RWPE1 (cell line): ENCODE data around the gene SLC34A1.

Experiments
- CTCF ChIA-PET: fragments of 350-600 bp; sonication (Branson Sonifier 250); formaldehyde crosslinking; extraction: SDS; loops from one replicate; lab custom pipeline; 2021; lab: Yijun Ruan, JAX
- POLR2A ChIA-PET: fragments of 400-600 bp; formaldehyde crosslinking; extraction: SDS; loops from one replicate; lab custom pipeline; 2020; ENCODE audit warnings: antibody characterized with exemption; ENCODE audit not compliant: low non-redundant PET; lab: Yijun Ruan, JAX
- DNase-seq: peaks from one replicate; pipeline ENCODE4 v3.0.0; 2012; ENCODE audit warnings: low spot score
- H3K27ac ChIP-seq: fragments of 450-650 bp; 2 replicates; pipeline ENCODE4 v1.5.1; 2017
- CTCF ChIP-seq: fragments of 450-650 bp; conservative IDR thresholded peaks from 2 replicates; pipeline ENCODE4 v1.5.1; 2017; ENCODE audit warnings: low read depth, mild to moderate bottlenecking

SLC34A1 gene

GRCh38 chr5:177404641-177405179, 20.5 kb downstream of the SLC34A1 start:
- DNase-seq = no peak
- peak overlapping the region; percentile 78 for H3K27ac ChIP-seq
- CTCF ChIA-PET = interaction anchor here (0.5 to 6.5 kb wide), 31 partner anchors 10 to 396 kb away, joined by 3 to 210 read pairs (median 5); partner anchors contain the start of genes GRK6, PDLIM7, PRR7 and RGS14
- POLR2A ChIA-PET = interaction anchor here (0.6 to 3.0 kb wide), 7 partner anchors 10 to 199 kb away, joined by 3 to 20 read pairs (median 3); no protein-coding TSS in a partner anchor
- no peak; the same call in 1 of the 2 replicates for TF ChIP-seq CTCF

GRCh38 chr5:177405312-177405711, 21.1 kb downstream of the SLC34A1 start:
- peak overlapping the region; percentile 78 for H3K27ac ChIP-seq
- DNase-seq = no peak
- POLR2A ChIA-PET = interaction anchor here (1.1 to 3.0 kb wide), 2 partner anchors 29 to 50 kb away, joined by 3 to 20 read pairs; no protein-coding TSS in a partner anchor
- CTCF ChIA-PET = interaction anchor here (0.6 to 6.5 kb wide), 12 partner anchors 9 to 292 kb away, joined by 3 to 210 read pairs (median 31); partner anchors contain the start of genes GRK6, PDLIM7 and PRR7
- TF ChIP-seq CTCF = no peak

- DNase-seq = no peak
- POLR2A ChIA-PET = no interaction called here
- TF ChIP-seq CTCF = no peak
- no peak overlapping the region for H3K27ac ChIP-seq
- CTCF ChIA-PET = interaction anchor here (6.5 kb wide), 2 partner anchors 14 to 51 kb away, joined by 162 to 210 read pairs; no protein-coding TSS in a partner anchor
Observed at GRCh38 chr5:177405805-177406204, 21.6 kb downstream of the SLC34A1 start.

- ChIA-PET POLR2A (interaction anchor here (0.8 kb wide), 1 partner anchor 17 kb away, joined by 3 read pairs; the partner anchor contains the start of gene GRK6), CTCF (interaction anchor here (0.6 to 1.1 kb wide), 6 partner anchors 8 to 712 kb away, joined by 3 to 5 read pairs (median 4); no protein-coding TSS in a partner anchor)
- no peak within 1 kb of the TSS for H3K27ac ChIP-seq
- DNase-seq = no peak
- TF ChIP-seq CTCF = no peak
Observed at GRCh38 chr5:177409043-177409801, 25.0 kb downstream of the SLC34A1 start, which contains the start of gene F12. Gene F12 (minus strand): TSS chr5:177409564. CDS start chr5:177409527, 37 bp downstream.

GRCh38 chr5:177410575-177410974, 26.3 kb downstream of the SLC34A1 start:
- DNase-seq = no peak
- CTCF ChIA-PET = interaction anchor here (0.6 to 0.7 kb wide), 2 partner anchors 13 to 76 kb away, joined by 3 to 5 read pairs; no protein-coding TSS in a partner anchor
- H3K27ac ChIP-seq = no peak overlapping the region
- TF ChIP-seq CTCF = no peak
- POLR2A ChIA-PET = no interaction called here

- no peak for DNase-seq
- no peak overlapping the region for H3K27ac ChIP-seq
- CTCF ChIA-PET = interaction anchor here (0.6 to 4.4 kb wide), 3 partner anchors 9 to 89 kb away, joined by 4 to 27 read pairs (median 7); no protein-coding TSS in a partner anchor
- POLR2A ChIA-PET = no interaction called here
- TF ChIP-seq CTCF = no peak
Observed at GRCh38 chr5:177412603-177413233, 28.5 kb downstream of the SLC34A1 start.
